H1 (cell line): Measurements from ENCODE around the gene ABHD13. TPM values are rescaled to one million over a fixed set of nuclear protein-coding genes. Genes with fewer than 3 reads are reported as not detected.

Experiments
- CTCF ChIA-PET: fragments of 300-600 bp; sonication (Branson Sonifier 250); formaldehyde crosslinking; loops from one replicate; lab custom pipeline; 2021; ENCODE audit not compliant: partially characterized antibody; lab: Charles Lee
- POLR2A ChIA-PET: fragments of 300-600 bp; sonication (Branson Sonifier 250); formaldehyde crosslinking; loops from one replicate; lab custom pipeline; 2021; ENCODE audit warnings: inconsistent platforms; ENCODE audit not compliant: partially characterized antibody; lab: Charles Lee
- DNase-seq, 2 experiments: peaks; one replicate each; pipeline versions ENCODE4 v3.0.0 to v3.0.0-alpha.2; 2010 to 2022; ENCODE audit warnings: low spot score in 2 of 2, low read depth in 1 of 2, mixed read lengths in 1 of 2
- FAIRE-seq: peaks from 2 replicates; lab custom pipeline; 2011; peaks lifted over from hg19 to GRCh38; lab: Jason Lieb, UNC
- H2AFZ ChIP-seq: 2 replicates; pipeline ENCODE4 v1.8.1; 2012; ENCODE audit warnings: low read length, inconsistent platforms
- H2AK5ac ChIP-seq: 2 replicates; pipeline ENCODE4 v1.6.1; 2013; ENCODE audit warnings: low read depth, low read length
- H2BK120ac ChIP-seq: replicated peaks from 2 replicates; pipeline ENCODE3; 2013; ENCODE audit warnings: low read depth, low read length, inconsistent platforms
- H2BK12ac ChIP-seq: 2 replicates; pipeline ENCODE4 v1.6.1; 2013; ENCODE audit warnings: low read depth, low read length
- H2BK15ac ChIP-seq: 2 replicates; pipeline ENCODE4 v1.6.1; 2013; ENCODE audit warnings: low read length
- H2BK20ac ChIP-seq: 2 replicates; pipeline ENCODE4 v1.6.1; 2013; ENCODE audit warnings: low read length
- H2BK5ac ChIP-seq: 2 replicates; pipeline ENCODE4 v1.6.1; 2013; ENCODE audit warnings: low read depth, low read length
- H3K14ac ChIP-seq: 2 replicates; pipeline ENCODE4 v1.6.1; 2013; ENCODE audit warnings: inconsistent platforms; ENCODE audit not compliant: insufficient read length
- H3K18ac ChIP-seq: 2 replicates; pipeline ENCODE4 v1.6.1; 2013; ENCODE audit warnings: low read length; ENCODE audit errors: extremely low read depth
- H3K23ac ChIP-seq: 2 replicates; pipeline ENCODE4 v1.6.1; 2013; ENCODE audit warnings: inconsistent platforms; ENCODE audit not compliant: insufficient read length
- H3K23me2 ChIP-seq: 2 replicates; pipeline ENCODE4 v1.6.1; 2013; ENCODE audit warnings: low read depth, low read length
- H3K27ac ChIP-seq: 2 replicates; pipeline ENCODE4 v1.6.1; 2011; ENCODE audit warnings: low read depth, low read length, inconsistent platforms
- H3K27me3 ChIP-seq, 4 experiments: replicated peaks in 1 of 4; 1 replicate in 1 of 4; 2 replicates in 3 of 4; pipeline versions ENCODE4 v1.6.1 to v1.8.1; 2011 to 2013; ENCODE audit warnings: low read length in 3 of 4, mild to moderate bottlenecking in 3 of 4, inconsistent platforms in 2 of 4, mixed read lengths in 2 of 4, moderate library complexity in 1 of 4; ENCODE audit not compliant: control insufficient read depth in 3 of 4, insufficient read depth in 3 of 4; ENCODE audit errors: extremely low read depth in 1 of 4
- H3K36me3 ChIP-seq, 4 experiments: 2 replicates each; pipeline versions ENCODE4 v1.6.1 to v1.8.1; 2011 to 2013; ENCODE audit warnings: mild to moderate bottlenecking in 4 of 4, low read length in 3 of 4, moderate library complexity in 2 of 4, control low read depth in 1 of 4, inconsistent platforms in 1 of 4; ENCODE audit not compliant: insufficient read depth in 4 of 4, control insufficient read depth in 2 of 4
- H3K4ac ChIP-seq: replicated peaks from 2 replicates; pipeline ENCODE3; 2013; ENCODE audit warnings: low read length, low read depth, mixed read lengths, inconsistent platforms; ENCODE audit not compliant: insufficient read length
- H3K4me1 ChIP-seq, 4 experiments: replicated peaks in 1 of 4; 1 replicate in 1 of 4; 2 replicates in 3 of 4; pipeline versions ENCODE4 v1.6.1 to v1.8.1; 2011 to 2013; ENCODE audit warnings: low read length in 3 of 4, inconsistent platforms in 2 of 4, mixed read lengths in 1 of 4; ENCODE audit not compliant: insufficient read depth in 4 of 4, control insufficient read depth in 3 of 4
- H3K4me2 ChIP-seq, 2 experiments: 2 replicates each; pipeline versions ENCODE4 v1.6.1 to v1.8.1; 2011 to 2013; ENCODE audit warnings: low read depth in 2 of 2, low read length in 2 of 2, control low read depth in 1 of 2, inconsistent platforms in 1 of 2, mild to moderate bottlenecking in 1 of 2; ENCODE audit not compliant: insufficient read depth in 1 of 2
- H3K4me3 ChIP-seq, 4 experiments: fragments of 200-600, 300-600 bp in 1 of 4; sonication (generic), shearing (Covaris generic), sonication (Bioruptor Twin) in 1 of 4; 2 replicates each; pipeline versions ENCODE4 v1.5.1 to v1.8.1; 2011 to 2016; ENCODE audit warnings: low read length in 4 of 4, low read depth in 3 of 4, control low read depth in 2 of 4, inconsistent platforms in 2 of 4, mild to moderate bottlenecking in 2 of 4, mixed read lengths in 1 of 4, moderate library complexity in 1 of 4; ENCODE audit not compliant: insufficient read depth in 2 of 4; ENCODE audit errors: extremely low read depth in 1 of 4
- H3K56ac ChIP-seq: replicated peaks from 2 replicates; pipeline ENCODE3; 2013; ENCODE audit warnings: low read depth, mild to moderate bottlenecking, mixed read lengths, low read length, inconsistent platforms; ENCODE audit not compliant: insufficient read length
- H3K79me1 ChIP-seq: 2 replicates; pipeline ENCODE4 v1.6.1; 2013; ENCODE audit warnings: low read depth, low read length, control low read depth
- H3K79me2 ChIP-seq, 2 experiments: 2 replicates each; pipeline versions ENCODE4 v1.6.1 to v1.8.1; 2012 to 2013; ENCODE audit warnings: low read length in 2 of 2, mild to moderate bottlenecking in 2 of 2, inconsistent platforms in 1 of 2; ENCODE audit not compliant: insufficient read depth in 2 of 2, control insufficient read depth in 1 of 2
- H3K9ac ChIP-seq, 4 experiments: replicated peaks in 1 of 4; 1 replicate in 1 of 4; 2 replicates in 3 of 4; pipeline versions ENCODE4 v1.6.1 to v1.8.1; 2011 to 2013; ENCODE audit warnings: low read depth in 3 of 4, low read length in 3 of 4, control low read depth in 2 of 4, mild to moderate bottlenecking in 2 of 4, moderate library complexity in 2 of 4, inconsistent platforms in 1 of 4; ENCODE audit errors: extremely low read depth in 1 of 4
- H3K9me3 ChIP-seq, 2 experiments: 2 replicates each; pipeline versions ENCODE4 v1.6.1 to v1.8.1; 2012 to 2013; ENCODE audit warnings: mild to moderate bottlenecking in 2 of 2, moderate library complexity in 2 of 2, control low read depth in 1 of 2, inconsistent platforms in 1 of 2, low read depth in 1 of 2, low read length in 1 of 2, mixed read lengths in 1 of 2; ENCODE audit not compliant: insufficient read depth in 2 of 2
- H4K20me1 ChIP-seq, 2 experiments: replicated peaks in 1 of 2; 2 replicates each; pipeline versions ENCODE3 to v1.8.1; 2011 to 2013; ENCODE audit warnings: inconsistent platforms in 2 of 2, low read length in 2 of 2, mild to moderate bottlenecking in 1 of 2; ENCODE audit not compliant: insufficient read depth in 2 of 2, control insufficient read depth in 1 of 2
- H4K5ac ChIP-seq: 2 replicates; pipeline ENCODE4 v1.6.1; 2013; ENCODE audit warnings: low read length, low read depth, mixed read lengths, inconsistent platforms; ENCODE audit not compliant: insufficient read length
- H4K8ac ChIP-seq: 2 replicates; pipeline ENCODE4 v1.8.0; 2013; ENCODE audit warnings: mild to moderate bottlenecking, moderate library complexity, low read length, inconsistent platforms; ENCODE audit not compliant: insufficient read depth; ENCODE audit errors: extremely low read depth
- H4K91ac ChIP-seq: replicated peaks from 2 replicates; pipeline ENCODE3; 2013; ENCODE audit warnings: low read length, mixed read lengths, inconsistent platforms; ENCODE audit not compliant: insufficient read length
- CBX8 ChIP-seq: fragments of 300-800, 300-1000 bp; sonication (generic); IDR thresholded peaks from 2 replicates; pipeline ENCODE4 v1.7.1; 2016; ENCODE audit warnings: low read depth, low read length, borderline replicate concordance
- CHD1 ChIP-seq: IDR thresholded peaks from 2 replicates; pipeline ENCODE4 v1.6.1; 2012; ENCODE audit warnings: low read depth, low read length, improper control_type of control experiment
- RXRA ChIP-seq: IDR thresholded peaks from 2 replicates; pipeline ENCODE4 v1.6.1; 2011; ENCODE audit warnings: low read depth, mild to moderate bottlenecking, low read length, moderate library complexity; ENCODE audit not compliant: insufficient read depth
- WGBS, 2 experiments: shearing (Covaris generic) in 1 of 2; methylation state at CpG; one replicate each; pipeline versions ENCODE4 v1.1.6 to v1.1.7; 2013 to 2015; ENCODE audit warnings: low lambda C conversion rate in 2 of 2, mixed read lengths in 2 of 2, inconsistent platforms in 1 of 2, low coverage in 1 of 2, missing lambda C conversion rate in 1 of 2; ENCODE audit not compliant: insufficient replicate concordance in 2 of 2, insufficient coverage in 1 of 2, insufficient read length in 1 of 2; ENCODE audit errors: extremely low coverage in 1 of 2, missing lambda C conversion rate in 1 of 2; 5-methylcytosine and 5-hydroxymethylcytosine counted together
- polyA plus RNA-seq, 7 experiments: library from polyadenylated mRNA; depleted of rRNA in 3 of 7; stranded (reverse) in 5 of 7; unstranded in 2 of 7; fragments of >200 nt in 5 of 7; fragments of 200-250 nt in 2 of 7; gene quantifications; 1 replicate in 5 of 7; 2 replicates in 1 of 7; 4 replicates in 1 of 7; pipeline versions ENCODE4 v1.2.1 to v1.2.3, GENCODE V29; 2011 to 2013; ENCODE audit warnings: missing spikeins in 2 of 7, mixed read lengths in 2 of 7
- total RNA-seq: library from RNA; stranded (reverse); fragmentation: NEBNext Ultra II Directional; extraction: Animal tissue kit (Norgen Biotek cat#: 25700); gene quantifications from 2 replicates; pipeline ENCODE4 v1.2.1, GENCODE V29; 2021

Gene ABHD13
- total and polyA plus RNA-seq, 2 of the 8 experiments (the other 6 are each of a cell fraction or from before 2014, with no cell fraction given), result 3.5 to 6.6 TPM

- no peak overlapping the region for H2BK12ac ChIP-seq
- H4K20me1 ChIP-seq, result no peaks in the 10 kb centered on the region
- no peaks in the 10 kb centered on the region for H3K79me1 ChIP-seq
- H3K4me3 ChIP-seq, result no peak overlapping the region
- FAIRE-seq, result no peak
- no peaks in the 10 kb centered on the region for H3K27me3 ChIP-seq
- H2BK15ac ChIP-seq, result no peak overlapping the region
- POLR2A ChIA-PET, result no interaction called here
- no peak overlapping the region for H2AFZ ChIP-seq
- TF ChIP-seq CBX8 (no peak), RXRA (no peak), CHD1 (no peak)
- H3K4ac ChIP-seq, result no peak overlapping the region
- no peak overlapping the region for H4K91ac ChIP-seq
- H3K27ac ChIP-seq, result no peak overlapping the region
- no peak overlapping the region for H2BK20ac ChIP-seq
- no peak overlapping the region for H2BK120ac ChIP-seq
- H3K23me2 ChIP-seq, result no peaks in the 10 kb centered on the region
- H3K4me1 ChIP-seq, result no peaks in the 10 kb centered on the region
- H4K8ac ChIP-seq, result no peak overlapping the region
- no peak overlapping the region for H3K23ac ChIP-seq
- no peak overlapping the region for H2BK5ac ChIP-seq
- peak overlapping the region; percentile 14 for H3K14ac ChIP-seq
- no peaks in the 10 kb centered on the region for H3K79me2 ChIP-seq
- no peak overlapping the region for H4K5ac ChIP-seq
- H2AK5ac ChIP-seq, result no peak overlapping the region
- 89% methylated on average over 5 of the region's 5 CpGs; no CpG with 5 or more reads in 1 of the 2 experiments for WGBS, 2 experiments
- H3K4me2 ChIP-seq, result no peak overlapping the region
- H3K9ac ChIP-seq, result no peak overlapping the region
- H3K18ac ChIP-seq, result no peak overlapping the region
- DNase-seq, result no peak
- H3K56ac ChIP-seq, result no peak overlapping the region
- H3K36me3 ChIP-seq, result no peaks in the 10 kb centered on the region
- H3K9me3 ChIP-seq, result no peaks in the 10 kb centered on the region; a peak in 1 of 4 replicates
- CTCF ChIA-PET, result no interaction called here
Observed at GRCh38 chr13:108194435-108194936, 23.7 kb upstream of the ABHD13 start.
